AML-193 (cell line): ENCODE results near the gene FUT9.
A peak's percentile ranks its signal among the peaks of the same experiment; 100 is the strongest.

ENCODE experiments used
- DNase-seq, 2 experiments: peaks; one replicate each; lab custom pipeline; 2025; lab: John Stamatoyannopoulos, UW

Gene FUT9

GRCh38 chr6:96073555-96073954, 57.8 kb downstream of the FUT9 start:
- no peak for DNase-seq

GRCh38 chr6:96074006-96074405, 58.2 kb downstream of the FUT9 start:
- no peak for DNase-seq

GRCh38 chr6:96075826-96076225, 60.1 kb downstream of the FUT9 start:
- DNase-seq = no peak

- DNase-seq = no peak
These were observed 71.0 kb downstream of the FUT9 start for GRCh38 chr6:96086745-96087144.

GRCh38 chr6:96089173-96089572, 73.4 kb downstream of the FUT9 start:
- DNase-seq = no peak

GRCh38 chr6:96094077-96094476, 78.3 kb downstream of the FUT9 start:
- no peak for DNase-seq

GRCh38 chr6:96099069-96099468, 83.3 kb downstream of the FUT9 start:
- DNase-seq = no peak

- DNase-seq = no peak
These were observed 85.8 kb downstream of the FUT9 start for GRCh38 chr6:96101564-96101963.

- DNase-seq = no peak
These were observed 89.1 kb downstream of the FUT9 start for GRCh38 chr6:96104910-96105309.

- DNase-seq = no peak
These were observed 95.1 kb downstream of the FUT9 start for GRCh38 chr6:96110878-96111277.

- peak in 1 of 2 experiments; percentile 2 for DNase-seq
These were observed 100.9 kb downstream of the FUT9 start for GRCh38 chr6:96116674-96117073.

GRCh38 chr6:96124778-96125177, 109.0 kb downstream of the FUT9 start:
- DNase-seq = no peak

GRCh38 chr6:96138406-96138805, 122.6 kb downstream of the FUT9 start:
- no peak for DNase-seq

GRCh38 chr6:96142142-96142541, 126.4 kb downstream of the FUT9 start:
- no peak for DNase-seq

GRCh38 chr6:96150431-96150830, 134.7 kb downstream of the FUT9 start:
- no peak for DNase-seq

- DNase-seq = no peak
These were observed 135.9 kb downstream of the FUT9 start for GRCh38 chr6:96151707-96152106.

GRCh38 chr6:96152114-96152708, 136.4 kb downstream of the FUT9 start:
- DNase-seq = no peak

- DNase-seq = no peak
These were observed 138.0 kb downstream of the FUT9 start for GRCh38 chr6:96153775-96154174.

GRCh38 chr6:96156425-96156824, 140.7 kb downstream of the FUT9 start:
- DNase-seq = no peak

- no peak for DNase-seq
These were observed 141.3 kb downstream of the FUT9 start for GRCh38 chr6:96157018-96157565.

GRCh38 chr6:96162711-96163120, 146.9 kb downstream of the FUT9 start:
- no peak for DNase-seq

GRCh38 chr6:96164802-96165201, 149.0 kb downstream of the FUT9 start:
- no peak for DNase-seq

GRCh38 chr6:96171112-96171511, 155.3 kb downstream of the FUT9 start:
- no peak for DNase-seq

GRCh38 chr6:96184798-96185197, 169.0 kb downstream of the FUT9 start:
- no peak for DNase-seq
